ENCODE results near the gene ZC3H12C.

The ZC3H12C gene

GRCh38 chr11:110110854-110111253 is 17.7 kb downstream of the ZC3H12C start:
- H3K9ac ChIP-seq = no peak overlapping the region
- H3K27me3 ChIP-seq (ENCODE audit: insufficient read depth, low read depth) = no peaks in the 10 kb centered on the region
- no peak overlapping the region for H3K4me2 ChIP-seq
- no peaks in the 10 kb centered on the region for H4K20me1 ChIP-seq (ENCODE audit: insufficient read depth)
- H3K4me3 ChIP-seq (IDR thresholded peaks at IDR 0.05; ENCODE audit: insufficient read depth, low read depth, low read length) = no peak overlapping the region
- H3K27ac ChIP-seq = no peak overlapping the region
- no peaks in the 10 kb centered on the region for H3K4me1 ChIP-seq (ENCODE audit: low read depth, poor library complexity, severe bottlenecking)
- H3K36me3 ChIP-seq (ENCODE audit: insufficient read depth) = no peaks in the 10 kb centered on the region
- no peak overlapping the region for H2AFZ ChIP-seq (ENCODE audit: low read depth)
- H3K79me2 ChIP-seq (ENCODE audit: insufficient read depth, low read depth) = no peaks in the 10 kb centered on the region
- no peak for TF ChIP-seq CTCF (conservative IDR thresholded peaks at IDR 0.05; ENCODE audit: low read depth, low read length)

GRCh38 chr11:110112457-110112856 is 19.3 kb downstream of the ZC3H12C start:
- no peak overlapping the region for H3K9ac ChIP-seq
- no peak overlapping the region for H3K4me2 ChIP-seq
- no peak for TF ChIP-seq CTCF (conservative IDR thresholded peaks at IDR 0.05; ENCODE audit: low read depth, low read length)
- no peak overlapping the region for H2AFZ ChIP-seq (ENCODE audit: low read depth)
- H4K20me1 ChIP-seq (ENCODE audit: insufficient read depth) = no peaks in the 10 kb centered on the region
- no peak overlapping the region for H3K4me3 ChIP-seq (IDR thresholded peaks at IDR 0.05; ENCODE audit: insufficient read depth, low read depth, low read length)
- no peak overlapping the region for H3K27ac ChIP-seq
- H3K4me1 ChIP-seq (ENCODE audit: low read depth, poor library complexity, severe bottlenecking) = no peaks in the 10 kb centered on the region
- H3K79me2 ChIP-seq (ENCODE audit: insufficient read depth, low read depth) = no peaks in the 10 kb centered on the region
- H3K36me3 ChIP-seq (ENCODE audit: insufficient read depth) = no peaks in the 10 kb centered on the region
- H3K27me3 ChIP-seq (ENCODE audit: insufficient read depth, low read depth) = no peaks in the 10 kb centered on the region

- no peak overlapping the region for H3K9ac ChIP-seq
- no peak overlapping the region for H3K27ac ChIP-seq
- H3K79me2 ChIP-seq (ENCODE audit: insufficient read depth, low read depth) = no peaks in the 10 kb centered on the region
- H2AFZ ChIP-seq (ENCODE audit: low read depth) = no peak overlapping the region
- no peak overlapping the region for H3K4me3 ChIP-seq (IDR thresholded peaks at IDR 0.05; ENCODE audit: insufficient read depth, low read depth, low read length)
- H3K36me3 ChIP-seq (ENCODE audit: insufficient read depth) = no peaks in the 10 kb centered on the region
- no peak for TF ChIP-seq CTCF (conservative IDR thresholded peaks at IDR 0.05; ENCODE audit: low read depth, low read length)
- no peaks in the 10 kb centered on the region for H3K4me1 ChIP-seq (ENCODE audit: low read depth, poor library complexity, severe bottlenecking)
- no peaks in the 10 kb centered on the region for H3K27me3 ChIP-seq (ENCODE audit: insufficient read depth, low read depth)
- no peak overlapping the region for H3K4me2 ChIP-seq
- no peaks in the 10 kb centered on the region for H4K20me1 ChIP-seq (ENCODE audit: insufficient read depth)
Observed at GRCh38 chr11:110113505-110113904, 20.3 kb downstream of the ZC3H12C start.

GRCh38 chr11:110113973-110114372 is 20.8 kb downstream of the ZC3H12C start:
- Histone ChIP-seq H4K20me1 (ENCODE audit: insufficient read depth) (no peaks in the 10 kb centered on the region), H3K4me1 (ENCODE audit: low read depth, poor library complexity, severe bottlenecking) (no peaks in the 10 kb centered on the region), H3K79me2 (ENCODE audit: insufficient read depth, low read depth) (no peaks in the 10 kb centered on the region), H3K27me3 (ENCODE audit: insufficient read depth, low read depth) (no peaks in the 10 kb centered on the region), H3K4me2 (no peak overlapping the region), H2AFZ (ENCODE audit: low read depth) (no peak overlapping the region), H3K9ac (no peak overlapping the region), H3K27ac (no peak overlapping the region), H3K36me3 (ENCODE audit: insufficient read depth) (no peaks in the 10 kb centered on the region), H3K4me3 (IDR thresholded peaks at IDR 0.05; ENCODE audit: insufficient read depth, low read depth, low read length) (no peak overlapping the region)
- TF ChIP-seq CTCF (conservative IDR thresholded peaks at IDR 0.05; ENCODE audit: low read depth, low read length) = no peak

All from KMS-11 (cell line).